ENCODE results near the gene MIDN. TPM values are rescaled to one million over a fixed set of nuclear protein-coding genes. Genes with fewer than 3 reads are reported as not detected.

MIDN gene
- total RNA-seq, 6 donors from 2014 or later = 33.5 to 176 (median 75.9) TPM

- H3K36me3 ChIP-seq = no peaks in the 10 kb centered on the region
- ATAC-seq (ENCODE audit: low FRiP score in 2 of 2) (peak; percentile 19 to 32), DNase-seq (peak; percentile 80 to 84)
- peaks cover 68 to 87% (median 77%) of the 10 kb centered on the region in 4 donors for H3K4me1 ChIP-seq
- H3K27ac ChIP-seq = peak overlapping the region; percentile 85 to 100 (median 93)
- H3K4me3 ChIP-seq = peak overlapping the region in 2 of 4 donors; percentile 60 to 66
- 80% methylated on average over 23 of the region's 26 CpGs; no CpG with 5 or more reads in 1 of the 2 donors for WGBS, 2 donors
- no peaks in the 10 kb centered on the region for H3K27me3 ChIP-seq
- TF ChIP-seq EP300 (IDR thresholded peaks at IDR 0.05) (peak in 2 of 4 donors; percentile 56 to 57), POLR2AphosphoS5 (IDR thresholded peaks at IDR 0.05) (peak in 1 of 2 donors; percentile 76), CTCF (IDR thresholded peaks at IDR 0.05) (no peak), POLR2A (IDR thresholded peaks at IDR 0.05) (no peak)
- H3K9me3 ChIP-seq = no peaks in the 10 kb centered on the region
These were observed 16.6 kb downstream of the MIDN start for GRCh38 chr19:1264801-1265614.

DNA sequence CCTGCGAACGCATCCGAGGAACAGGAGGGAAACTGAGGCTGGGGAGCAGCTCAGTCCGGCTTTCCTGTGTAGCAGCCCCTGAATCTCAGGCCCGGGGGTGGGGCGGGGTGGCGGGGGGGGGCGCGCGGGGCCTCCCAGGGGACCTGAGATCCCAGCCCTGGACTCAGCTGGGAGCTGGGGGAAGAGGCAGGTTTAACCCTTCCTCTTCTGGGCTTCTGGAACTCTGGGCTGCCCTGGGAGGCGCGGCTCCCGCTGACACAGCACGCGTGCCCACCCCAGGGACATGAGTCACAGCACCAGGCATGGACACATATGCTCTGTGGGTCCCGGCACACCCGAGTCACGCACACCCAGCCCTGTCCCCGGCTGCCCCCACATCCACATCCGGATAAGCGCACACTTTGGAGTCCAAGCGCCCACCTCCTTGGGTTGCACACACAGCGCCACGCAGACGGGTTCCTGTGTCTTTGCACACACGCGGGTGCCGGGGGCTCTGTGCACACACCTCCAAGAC, 17.3 kb downstream of the MIDN start:
- H3K4me3 ChIP-seq = peak overlapping the region; percentile 47 to 66 (median 56)

DNA sequence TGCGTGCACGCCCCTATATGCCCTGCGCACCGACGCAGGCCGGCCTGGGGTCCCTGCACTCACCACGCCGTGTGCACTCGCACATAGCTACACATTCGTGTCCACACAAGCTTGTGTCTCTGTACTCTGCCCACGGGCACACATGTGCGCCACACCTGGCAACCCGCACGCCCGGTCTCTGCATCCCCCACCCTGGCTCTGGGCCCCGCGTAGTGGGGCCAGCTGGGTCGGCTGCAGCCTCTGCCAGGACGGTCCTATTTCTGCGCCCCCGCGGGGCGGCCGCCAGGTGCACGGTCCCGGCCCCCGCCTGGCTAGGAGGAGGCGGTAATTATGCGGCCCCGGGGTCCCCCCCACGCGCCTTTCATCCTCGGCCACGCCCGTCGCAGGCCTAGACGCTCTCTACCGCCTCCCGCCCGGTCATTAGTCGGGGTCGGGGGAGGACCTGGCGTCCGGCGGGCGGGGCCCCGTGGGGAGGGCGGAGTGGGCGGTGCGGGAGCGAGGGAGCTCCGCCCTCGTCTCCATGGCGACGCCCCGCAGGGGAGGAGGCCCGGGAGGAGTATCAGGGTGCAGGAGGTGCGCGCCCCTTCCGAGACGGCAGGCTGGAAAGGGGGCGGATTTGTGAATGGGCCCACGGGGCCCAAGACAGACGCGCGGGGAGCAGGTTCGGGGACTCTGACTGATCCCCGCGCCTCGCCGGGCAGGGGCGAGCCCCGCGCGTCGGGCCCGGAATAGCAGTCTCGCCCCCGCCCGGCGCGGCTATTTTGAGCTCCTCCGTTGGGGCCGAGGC, 17.9 kb downstream of the MIDN start:
- DNase-seq (peak; percentile 95 to 98), ATAC-seq (ENCODE audit: low FRiP score in 2 of 2) (peak; percentile 76)
- TF ChIP-seq POLR2A (IDR thresholded peaks at IDR 0.05) (peak in 1 of 4 donors; percentile 32), CTCF (IDR thresholded peaks at IDR 0.05) (peak in 2 of 6 experiments; percentile 37 to 40), POLR2AphosphoS5 (IDR thresholded peaks at IDR 0.05) (peak; percentile 49 to 65), EP300 (IDR thresholded peaks at IDR 0.05) (peak in 1 of 4 donors; percentile 29)
- Histone ChIP-seq H3K4me3 (peak overlapping the region; percentile 47 to 66 (median 56)), H3K9me3 (no peaks in the 10 kb centered on the region), H3K4me1 (peaks cover 72 to 89% (median 80%) of the 10 kb centered on the region in 4 donors), H3K27me3 (no peaks in the 10 kb centered on the region), H3K36me3 (peaks cover 4 to 13% (median 5%) of the 10 kb centered on the region in 4 donors), H3K27ac (peak overlapping the region; percentile 85 to 100 (median 93))
- 4 to 10% methylated on average over 16 to 51 of the region's 84 CpGs for WGBS, 2 donors

More for the DNA sequence above, 17.3 kb downstream of the MIDN start:
- ATAC-seq (ENCODE audit: low FRiP score in 2 of 2) (peak in 1 of 2 donors; percentile 16), DNase-seq (peak; percentile 83 to 87)
- H3K36me3 ChIP-seq = peaks cover 0 to 6% (median 0%) of the 10 kb centered on the region in 4 donors
- peak overlapping the region; percentile 85 to 100 (median 93) for H3K27ac ChIP-seq
- H3K9me3 ChIP-seq = no peaks in the 10 kb centered on the region
- peaks cover 68 to 87% (median 76%) of the 10 kb centered on the region in 4 donors for H3K4me1 ChIP-seq
- TF ChIP-seq POLR2AphosphoS5 (IDR thresholded peaks at IDR 0.05) (peak; percentile 35 to 58), POLR2A (IDR thresholded peaks at IDR 0.05) (no peak), EP300 (IDR thresholded peaks at IDR 0.05) (peak in 2 of 4 donors; percentile 56 to 93)
- 8 to 14% methylated on average over 4 to 23 of the region's 28 CpGs for WGBS, 2 donors
- no peaks in the 10 kb centered on the region for H3K27me3 ChIP-seq

DNA sequence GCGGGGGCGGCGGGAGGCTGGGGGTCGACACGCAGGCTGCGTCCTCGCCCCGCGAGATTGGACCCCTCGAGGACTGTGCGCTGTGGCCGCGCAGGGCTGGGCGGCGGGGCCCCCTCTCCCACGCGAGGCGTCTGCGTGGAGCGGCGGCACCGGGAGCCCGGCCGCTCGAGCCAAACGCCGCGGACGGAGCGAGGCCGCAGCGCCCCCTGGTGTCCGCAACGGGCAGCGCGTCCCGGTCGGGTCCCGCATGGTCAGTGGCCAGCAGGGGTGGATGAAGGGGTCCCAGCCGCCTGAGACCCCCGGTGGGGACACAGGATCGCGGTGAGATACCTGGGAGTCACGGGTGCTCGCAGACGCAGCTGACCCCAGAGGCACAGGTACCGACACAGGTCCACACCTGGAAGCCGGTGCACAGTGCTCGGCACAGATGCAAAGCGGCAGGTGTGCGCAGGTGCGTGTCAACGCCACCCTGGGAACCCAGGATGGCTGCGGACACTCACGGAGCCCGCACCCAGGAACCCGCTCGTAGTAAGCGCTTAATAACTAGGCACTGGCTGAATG, 18.6 kb downstream of the MIDN start:
- ATAC-seq (ENCODE audit: low FRiP score in 2 of 2) (peak in 1 of 2 donors; percentile 66), DNase-seq (peak; percentile 78 to 98)
- Histone ChIP-seq H3K27ac (peak overlapping the region; percentile 85 to 100 (median 93)), H3K9me3 (no peaks in the 10 kb centered on the region), H3K4me3 (peak overlapping the region; percentile 47 to 66 (median 56)), H3K4me1 (peaks cover 72 to 89% (median 80%) of the 10 kb centered on the region in 4 donors), H3K36me3 (peaks cover 7 to 19% (median 12%) of the 10 kb centered on the region in 4 donors), H3K27me3 (no peaks in the 10 kb centered on the region)
- TF ChIP-seq POLR2A (IDR thresholded peaks at IDR 0.05) (no peak), CTCF (IDR thresholded peaks at IDR 0.05) (peak; percentile 97 to 100 (median 100)), POLR2AphosphoS5 (IDR thresholded peaks at IDR 0.05) (peak in 1 of 2 donors; percentile 34), EP300 (IDR thresholded peaks at IDR 0.05) (peak in 1 of 4 donors; percentile 36)
- 0 to 1% methylated on average over 5 to 34 of the region's 59 CpGs for WGBS, 2 donors

All from upper lobe of left lung (tissue), 6 donors.